Activated CD4-positive, alpha-beta memory T cell treated with anti-CD3 and anti-CD28 coated beads, Interleukin-2, amount 10 ng/mL, durations not matched to agents 7 days and 5 days (primary cell): ENCODE results near the gene ZSWIM3. TPM values are rescaled to one million over a fixed set of nuclear protein-coding genes. Genes with fewer than 3 reads are reported as not detected.
"Not testable (repeated sequence)": the region's sequence is repeated elsewhere in the genome, so short reads cannot be mapped to it uniquely, and the experiment has no call there.

ENCODE experiments used
- CTCF ChIA-PET: fragments of 350-600 bp; sonication (Branson Sonifier 250); formaldehyde crosslinking; loops from one replicate; lab custom pipeline; 2021; ENCODE audit warnings: antibody characterized with exemption, inconsistent platforms; lab: Charles Lee
- POLR2A ChIA-PET: fragments of 350-600 bp; sonication (Branson Sonifier 250); formaldehyde crosslinking; loops from one replicate; lab custom pipeline; 2021; ENCODE audit warnings: antibody characterized with exemption; lab: Charles Lee
- DNase-seq: peaks from one replicate; pipeline ENCODE4 v3.0.0-alpha.2; 2020
- H3K27ac Mint-ChIP-seq: one replicate; pipeline ENCODE4 v1.8.0; 2021; ENCODE audit warnings: mild to moderate bottlenecking, mixed read lengths
- H3K27me3 Mint-ChIP-seq: one replicate; pipeline ENCODE4 v1.8.0; 2021; ENCODE audit warnings: mixed read lengths
- H3K36me3 Mint-ChIP-seq: one replicate; pipeline ENCODE4 v1.8.0; 2021; ENCODE audit warnings: low read depth, mixed read lengths
- H3K4me1 Mint-ChIP-seq: one replicate; pipeline ENCODE4 v1.8.0; 2021; ENCODE audit warnings: mixed read lengths
- H3K4me3 Mint-ChIP-seq: one replicate; pipeline ENCODE4 v1.8.0; 2021; ENCODE audit warnings: mild to moderate bottlenecking, mixed read lengths
- H3K9me3 Mint-ChIP-seq: one replicate; pipeline ENCODE4 v1.8.0; 2021; ENCODE audit warnings: mixed read lengths
- total RNA-seq, 2 experiments: library from RNA; stranded (reverse); gene quantifications; one replicate each; pipeline ENCODE4 v1.2.3, GENCODE V29; 2021

Gene ZSWIM3
- total RNA-seq, 2 experiments from 2014 or later, result 5.5 to 5.7 TPM

GRCh38 chr20:45897289-45897688, 39.9 kb downstream of the ZSWIM3 start:
- POLR2A ChIA-PET, result interaction anchor here (1.3 to 1.5 kb wide), 3 partner anchors 8 to 16 kb away, joined by 3 read pairs; partner anchors contain the start of gene ZSWIM1
- Mint-ChIP-seq H3K4me3 (no peak overlapping the region), H3K27me3 (no peaks in the 10 kb centered on the region)

GRCh38 chr20:45897692-45898091, 40.3 kb downstream of the ZSWIM3 start:
- Mint-ChIP-seq H3K27me3 (no peaks in the 10 kb centered on the region), H3K9me3 (no peaks in the 10 kb centered on the region), H3K27ac (no peak overlapping the region), H3K4me3 (no peak overlapping the region), H3K4me1 (peaks cover 13% of the 10 kb centered on the region), H3K36me3 (peaks cover 11% of the 10 kb centered on the region)
- CTCF ChIA-PET, result no interaction called here
- DNase-seq, result no peak
- POLR2A ChIA-PET, result interaction anchor here (1.3 to 1.5 kb wide), 2 partner anchors 8 to 13 kb away, joined by 3 read pairs; no protein-coding TSS in a partner anchor

More at GRCh38 chr20:45897289-45897688, 39.9 kb downstream of the ZSWIM3 start:
- Mint-ChIP-seq H3K27ac (no peak overlapping the region), H3K4me1 (peaks cover 17% of the 10 kb centered on the region), H3K9me3 (no peaks in the 10 kb centered on the region), H3K36me3 (peaks cover 11% of the 10 kb centered on the region)
- no peak for DNase-seq
- CTCF ChIA-PET, result no interaction called here

DNA sequence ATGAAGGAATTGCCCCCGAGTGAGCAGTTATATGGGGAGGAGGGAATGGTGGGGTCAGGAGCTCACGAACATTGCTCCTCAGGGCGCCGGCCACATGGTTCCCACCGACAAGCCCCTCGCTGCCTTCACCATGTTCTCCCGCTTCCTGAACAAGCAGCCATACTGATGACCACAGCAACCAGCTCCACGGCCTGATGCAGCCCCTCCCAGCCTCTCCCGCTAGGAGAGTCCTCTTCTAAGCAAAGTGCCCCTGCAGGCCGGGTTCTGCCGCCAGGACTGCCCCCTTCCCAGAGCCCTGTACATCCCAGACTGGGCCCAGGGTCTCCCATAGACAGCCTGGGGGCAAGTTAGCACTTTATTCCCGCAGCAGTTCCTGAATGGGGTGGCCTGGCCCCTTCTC, 40.9 kb downstream of the ZSWIM3 start:
- H3K9me3 Mint-ChIP-seq, result no peaks in the 10 kb centered on the region
- H3K27me3 Mint-ChIP-seq, result no peaks in the 10 kb centered on the region
- no peak overlapping the region for H3K4me3 Mint-ChIP-seq
- H3K36me3 Mint-ChIP-seq, result peaks cover 11% of the 10 kb centered on the region
- no peak overlapping the region for H3K27ac Mint-ChIP-seq
- peaks cover 7% of the 10 kb centered on the region for H3K4me1 Mint-ChIP-seq
- DNase-seq, result no peak
- POLR2A ChIA-PET, result interaction anchor here (1.3 kb wide), 1 partner anchor 12 kb away, joined by 3 read pairs; no protein-coding TSS in a partner anchor
- CTCF ChIA-PET, result no interaction called here

DNA sequence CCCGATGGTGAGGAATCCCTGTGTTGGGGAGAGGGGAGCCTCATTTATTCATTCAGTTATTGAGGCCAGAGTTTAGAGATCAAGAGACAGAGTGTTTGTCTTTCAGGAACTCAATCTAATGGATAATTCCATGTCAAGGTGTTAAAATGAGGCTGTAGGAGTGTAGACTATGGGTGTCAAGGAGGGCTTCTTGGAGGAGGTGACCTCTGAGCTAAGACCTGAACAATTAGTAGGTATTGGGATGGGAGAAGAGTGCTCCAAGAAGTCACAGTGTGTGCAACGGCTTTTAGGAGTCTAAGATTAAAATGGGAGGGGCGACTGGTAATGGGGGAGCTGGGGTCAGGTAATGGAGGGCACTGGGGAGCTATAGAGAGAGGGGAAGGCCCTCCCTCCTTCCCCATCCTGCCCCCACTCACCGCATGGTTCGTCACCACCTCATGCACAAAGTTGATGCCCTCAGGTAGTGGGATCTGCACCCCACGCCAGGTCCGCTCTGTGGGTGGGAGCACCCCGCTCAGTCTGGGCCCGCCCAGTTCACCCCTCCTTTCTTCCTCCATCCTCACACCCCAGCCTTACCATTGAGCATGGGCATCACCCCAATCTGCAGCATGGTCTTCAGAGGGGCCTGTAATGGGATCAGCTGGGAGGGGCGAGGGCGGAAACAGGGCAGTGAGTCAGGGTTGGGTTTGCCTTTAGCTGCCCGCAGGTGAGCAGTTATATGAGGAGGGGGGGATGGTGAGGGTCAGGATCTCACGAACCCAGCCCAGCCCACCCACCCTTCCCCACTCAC, 41.8 kb downstream of the ZSWIM3 start:
- ChIA-PET CTCF (no interaction called here), POLR2A (interaction anchor here (1.7 kb wide), 1 partner anchor 18 kb away, joined by 4 read pairs; the partner anchor contains the start of gene ZSWIM1)
- peaks cover 7% of the 10 kb centered on the region for H3K36me3 Mint-ChIP-seq
- no peak overlapping the region for H3K4me3 Mint-ChIP-seq
- H3K4me1 Mint-ChIP-seq, result no peaks in the 10 kb centered on the region
- H3K27ac Mint-ChIP-seq, result no peak overlapping the region
- no peak for DNase-seq
- no peaks in the 10 kb centered on the region for H3K9me3 Mint-ChIP-seq
- H3K27me3 Mint-ChIP-seq, result no peaks in the 10 kb centered on the region

- DNase-seq, H3K9me3 Mint-ChIP-seq, H3K36me3 Mint-ChIP-seq, H3K4me1 Mint-ChIP-seq, H3K4me3 Mint-ChIP-seq, H3K27ac Mint-ChIP-seq, CTCF ChIA-PET, H3K27me3 Mint-ChIP-seq: not testable (repeated sequence)
- POLR2A ChIA-PET, result interaction anchor here (0.9 to 1.3 kb wide), 2 partner anchors 9 to 44 kb away, joined by 3 read pairs; partner anchors contain the start of genes ACOT8 and ZSWIM3
Observed at GRCh38 chr20:45901332-45901731, 43.9 kb downstream of the ZSWIM3 start.

- H3K9me3 Mint-ChIP-seq, result no peaks in the 10 kb centered on the region
- peaks cover 4% of the 10 kb centered on the region for H3K36me3 Mint-ChIP-seq
- no peak overlapping the region for H3K4me3 Mint-ChIP-seq
- ChIA-PET POLR2A (interaction anchor here (0.9 to 1.3 kb wide), 2 partner anchors 8 to 44 kb away, joined by 3 read pairs; partner anchors contain the start of genes ACOT8 and ZSWIM3), CTCF (no interaction called here)
- no peak for DNase-seq
- H3K27ac Mint-ChIP-seq, result no peak overlapping the region
- no peaks in the 10 kb centered on the region for H3K4me1 Mint-ChIP-seq
- H3K27me3 Mint-ChIP-seq, result no peaks in the 10 kb centered on the region
Observed at GRCh38 chr20:45902199-45902701, 44.8 kb downstream of the ZSWIM3 start.

DNA sequence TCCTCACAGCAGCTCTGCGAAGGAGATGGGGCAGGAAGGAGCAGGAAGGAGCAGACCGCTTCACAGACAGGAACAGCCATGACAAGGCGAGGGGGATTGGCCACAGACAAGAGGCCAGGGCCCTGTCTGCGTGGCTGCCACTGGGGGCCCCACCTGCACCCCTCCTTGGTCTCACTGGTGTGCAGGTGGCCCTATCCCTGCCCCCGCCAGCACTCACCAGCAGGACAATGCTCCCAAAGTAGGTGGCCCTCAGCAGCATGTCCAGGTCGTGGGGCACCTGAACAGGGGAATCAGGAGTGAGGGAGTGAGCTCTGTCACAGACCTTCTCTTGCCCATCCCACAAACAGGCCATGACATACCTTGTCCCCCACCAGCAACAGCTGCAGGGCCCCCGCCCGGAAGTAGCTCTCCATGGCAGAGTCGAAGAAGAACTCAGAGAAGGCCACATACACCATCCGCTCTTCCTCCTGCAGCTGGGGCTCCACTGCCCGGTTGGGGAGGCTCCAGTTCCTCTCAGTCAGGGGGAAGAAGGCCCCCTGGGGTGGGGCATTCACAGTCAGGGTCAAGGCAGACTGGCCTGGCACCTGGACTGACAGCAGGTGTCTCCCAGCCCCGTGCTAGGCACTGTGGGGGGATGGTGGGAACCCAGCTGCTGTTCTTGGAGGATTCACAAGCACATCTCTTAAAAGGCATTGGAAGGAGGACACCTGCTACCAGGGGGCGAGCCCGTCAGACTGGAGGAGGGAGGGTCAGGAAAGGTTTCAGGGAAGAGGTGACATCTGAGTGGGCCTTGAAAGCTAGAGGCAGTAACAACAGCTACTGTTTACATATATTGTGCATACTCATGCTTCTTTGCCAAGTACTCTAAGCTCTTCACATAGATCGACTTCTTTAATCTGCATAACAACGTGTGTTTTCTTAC, 47.4 kb downstream of the ZSWIM3 start:
- no peaks in the 10 kb centered on the region for H3K36me3 Mint-ChIP-seq
- POLR2A ChIA-PET, result interaction anchor here (0.7 to 1.3 kb wide), 8 partner anchors 8 to 66 kb away, joined by 3 to 4 read pairs (median 3); no protein-coding TSS in a partner anchor

DNA sequence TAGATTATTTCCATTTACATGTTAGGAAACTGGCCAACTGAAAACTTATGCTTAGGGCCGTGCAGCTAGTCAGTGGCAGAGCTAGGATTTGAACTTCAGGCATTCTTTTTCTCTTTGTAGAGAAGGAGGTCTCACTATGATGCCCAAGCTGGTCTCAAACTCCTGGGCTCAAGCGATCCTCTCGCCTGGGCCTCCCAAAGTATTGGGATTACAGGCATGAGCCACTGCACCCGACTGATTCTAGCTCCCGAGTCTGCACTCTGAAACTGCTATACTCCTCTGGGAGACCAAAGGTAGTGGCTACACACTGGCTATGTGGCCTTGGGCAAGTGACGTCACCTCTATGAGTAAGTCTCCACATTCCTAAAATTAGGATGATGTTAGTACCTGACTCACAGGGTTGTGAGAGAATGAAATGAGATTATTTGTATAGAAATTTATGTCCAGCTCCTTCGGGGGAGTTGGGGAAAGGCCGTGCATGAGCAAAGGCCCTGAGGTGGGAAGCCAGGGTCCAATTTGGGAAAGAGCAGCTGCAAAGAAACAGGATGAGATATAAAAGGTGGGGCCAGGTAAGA, 48.2 kb downstream of the ZSWIM3 start:
- H3K27me3 Mint-ChIP-seq, result no peaks in the 10 kb centered on the region
- H3K9me3 Mint-ChIP-seq, result no peaks in the 10 kb centered on the region
- POLR2A ChIA-PET, result interaction anchor here (0.7 to 1.3 kb wide), 7 partner anchors 8 to 65 kb away, joined by 3 to 4 read pairs (median 3); no protein-coding TSS in a partner anchor
- no peaks in the 10 kb centered on the region for H3K36me3 Mint-ChIP-seq
- H3K4me3 Mint-ChIP-seq, result no peak overlapping the region
- CTCF ChIA-PET, result no interaction called here
- H3K4me1 Mint-ChIP-seq, result peaks cover 1% of the 10 kb centered on the region
- DNase-seq, result no peak
- no peak overlapping the region for H3K27ac Mint-ChIP-seq

More for the DNA sequence above, 47.4 kb downstream of the ZSWIM3 start:
- Mint-ChIP-seq H3K27me3 (no peaks in the 10 kb centered on the region), H3K4me1 (no peaks in the 10 kb centered on the region), H3K4me3 (no peak overlapping the region), H3K27ac (no peak overlapping the region), H3K9me3 (no peaks in the 10 kb centered on the region)
- no peak for DNase-seq
- CTCF ChIA-PET, result no interaction called here

DNA sequence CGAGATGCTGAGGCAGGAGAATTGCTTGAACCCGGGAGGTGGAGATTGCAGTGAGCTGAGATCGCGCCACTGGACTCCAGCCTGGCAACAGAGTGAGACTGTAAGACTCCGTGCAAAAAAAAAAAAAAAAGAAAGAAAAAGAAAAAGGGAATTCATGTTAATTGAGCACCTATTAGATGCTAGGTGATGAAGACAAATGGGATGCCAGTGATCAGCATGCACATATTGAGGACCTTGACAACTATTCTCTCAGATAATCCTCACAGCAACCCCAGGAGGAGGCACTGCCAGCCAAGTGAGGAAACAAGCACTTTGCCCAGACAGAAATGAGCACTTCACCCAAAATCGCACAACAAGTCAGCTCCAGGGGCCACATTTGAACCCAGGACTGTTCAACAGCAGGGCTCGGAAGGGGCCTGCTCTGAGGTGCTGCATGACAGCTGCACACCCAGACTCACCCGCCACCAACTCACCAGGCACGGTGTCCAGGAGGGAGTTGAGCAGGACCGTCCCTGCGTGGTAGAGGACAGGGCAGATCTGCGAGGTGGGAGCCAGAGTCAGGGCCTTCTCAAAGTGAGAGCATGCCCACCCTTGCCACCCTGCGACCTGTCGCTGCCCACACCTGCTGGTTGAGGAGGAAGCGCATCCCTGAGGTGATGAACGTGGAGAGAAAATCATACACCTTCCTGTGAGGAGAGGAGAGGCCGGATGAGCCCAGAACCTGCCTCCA, 50.0 kb downstream of the ZSWIM3 start:
- H3K36me3 Mint-ChIP-seq, result no peaks in the 10 kb centered on the region
- H3K27ac Mint-ChIP-seq, result no peak overlapping the region
- H3K4me3 Mint-ChIP-seq, result no peak overlapping the region
- peaks cover 15% of the 10 kb centered on the region for H3K4me1 Mint-ChIP-seq
- ChIA-PET CTCF (no interaction called here), POLR2A (interaction anchor here (1.0 to 1.5 kb wide), 2 partner anchors 15 to 83 kb away, joined by 3 read pairs; no protein-coding TSS in a partner anchor)
- no peaks in the 10 kb centered on the region for H3K9me3 Mint-ChIP-seq
- DNase-seq, result no peak
- peaks cover 6% of the 10 kb centered on the region for H3K27me3 Mint-ChIP-seq

DNA sequence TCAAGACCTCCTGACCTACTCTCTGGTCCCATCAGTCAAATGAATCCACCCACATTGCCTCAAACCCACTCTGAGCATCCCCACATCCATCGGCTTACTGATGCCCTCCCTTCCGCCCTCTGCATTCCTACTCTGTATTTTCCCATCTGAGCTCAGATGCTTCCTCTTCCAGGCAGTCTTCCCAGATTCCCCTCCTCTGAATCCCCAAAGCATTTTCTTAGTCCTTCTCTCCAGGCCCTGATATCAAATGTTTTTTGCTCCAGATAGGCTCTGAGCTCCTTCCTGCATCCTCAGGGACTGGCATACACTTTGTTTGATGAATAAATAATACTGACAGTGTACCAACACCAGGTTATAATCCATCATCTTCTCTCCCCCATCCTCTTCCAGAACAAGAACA, 50.7 kb downstream of the ZSWIM3 start:
- Mint-ChIP-seq H3K36me3 (no peaks in the 10 kb centered on the region), H3K4me1 (peaks cover 16% of the 10 kb centered on the region), H3K9me3 (no peaks in the 10 kb centered on the region), H3K27ac (no peak overlapping the region), H3K27me3 (peaks cover 9% of the 10 kb centered on the region), H3K4me3 (no peak overlapping the region)
- ChIA-PET CTCF (no interaction called here), POLR2A (no interaction called here)
- DNase-seq, result no peak

DNA sequence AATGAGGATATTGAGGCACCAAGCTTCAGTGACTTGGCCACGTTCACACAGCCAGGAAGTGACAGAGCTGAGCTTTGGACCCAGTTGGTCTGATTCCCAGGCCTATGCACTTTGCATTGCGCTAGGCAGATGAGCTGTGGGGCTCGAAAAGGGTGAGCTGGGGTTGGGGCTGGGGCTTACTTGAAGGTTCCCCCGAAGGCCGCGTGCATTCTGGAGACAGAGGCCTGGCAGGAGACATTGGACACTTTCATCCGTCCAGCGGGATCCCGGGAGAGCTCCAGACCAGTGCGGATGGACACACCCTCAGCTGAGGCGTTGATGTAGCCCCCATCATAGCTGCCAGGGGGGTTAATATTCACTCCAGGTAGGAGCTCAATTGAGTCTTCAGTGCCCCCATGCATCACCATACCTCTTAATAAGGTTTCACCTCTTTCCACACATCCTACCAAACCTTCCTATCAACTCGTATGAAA, 52.0 kb downstream of the ZSWIM3 start:
- DNase-seq, result no peak
- H3K9me3 Mint-ChIP-seq, result no peaks in the 10 kb centered on the region
- H3K4me1 Mint-ChIP-seq, result peaks cover 17% of the 10 kb centered on the region
- POLR2A ChIA-PET, result interaction anchor here (1.0 to 2.3 kb wide), 4 partner anchors 8 to 28 kb away, joined by 3 to 16 read pairs (median 6); partner anchors contain the start of genes CTSA, NEURL2, PCIF1 and ZSWIM1
- no peak overlapping the region for H3K27ac Mint-ChIP-seq
- no peak overlapping the region for H3K4me3 Mint-ChIP-seq
- CTCF ChIA-PET, result interaction anchor here (0.7 to 1.5 kb wide), 4 partner anchors 20 to 615 kb away, joined by 3 to 5 read pairs (median 4); no protein-coding TSS in a partner anchor
- no peaks in the 10 kb centered on the region for H3K36me3 Mint-ChIP-seq
- peaks cover 14% of the 10 kb centered on the region for H3K27me3 Mint-ChIP-seq
